ENCODE data around the gene FBXO47. TPM values are rescaled to one million over a fixed set of nuclear protein-coding genes. Genes with fewer than 3 reads are reported as not detected.
"Not testable (repeated sequence)": the region's sequence is repeated elsewhere in the genome, so short reads cannot be mapped to it uniquely, and the experiment has no call there.

FBXO47 gene
- total and polyA plus RNA-seq, 2 donors (not counting 3 experiments of a cell fraction or from before 2014, with no cell fraction given): not detected

DNA sequence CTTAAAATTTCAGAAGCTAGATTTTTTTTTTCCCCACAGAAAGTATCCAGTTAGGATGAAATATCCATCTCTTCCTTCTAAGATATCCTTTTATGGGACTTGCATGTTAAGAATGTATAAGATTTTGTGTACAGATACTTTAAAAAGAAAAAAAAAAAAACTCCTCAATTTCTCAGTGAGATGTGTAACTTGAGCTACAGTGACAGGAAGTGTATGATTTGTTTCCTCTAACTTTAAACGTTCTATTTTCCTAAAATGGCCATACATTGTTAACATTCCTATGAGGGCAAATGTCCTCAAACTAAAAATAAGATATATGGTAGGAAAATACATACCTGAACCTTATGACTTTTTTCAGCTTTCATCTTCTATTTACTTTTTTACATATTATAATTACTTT is 8.9 kb downstream of the FBXO47 start:
- peak; percentile 53 for DNase-seq (ENCODE audit: low read depth, low spot score)
- dilution Hi-C loops (cut with MboI; ENCODE audit: extremely low pct_ligation_motif_present, low sequenced_read_pairs) (no loop called here), intact Hi-C loops (cut with micrococcal nuclease) (no loop called here)
- Histone ChIP-seq H3K79me2 (ENCODE audit: control insufficient read depth, insufficient read depth, low read length) (no peaks in the 10 kb centered on the region), H2AFZ (ENCODE audit: low read depth, low read length) (peak overlapping the region; percentile 54), H3K36me3 (ENCODE audit: control insufficient read depth in 2 of 2, extremely low read depth in 1 of 2, insufficient read depth in 2 of 2, low read length in 2 of 2) (no peaks in the 10 kb centered on the region), H3K4me2 (ENCODE audit: insufficient read depth, low read length) (peak overlapping the region; percentile 72), H3K27me3 (ENCODE audit: control insufficient read depth in 2 of 2, insufficient read depth in 2 of 2, low read length in 2 of 2) (no peaks in the 10 kb centered on the region), H3K9me1 (replicated peaks; ENCODE audit: control insufficient read depth, extremely low read depth, insufficient read depth, low read length) (no peaks in the 10 kb centered on the region), H3K4me1 (ENCODE audit: control insufficient read depth, extremely low read depth, insufficient read depth, low read length) (peaks cover 20% of the 10 kb centered on the region), H3K9ac (replicated peaks; ENCODE audit: extremely low read depth, insufficient read depth, low read length) (no peak overlapping the region), H3K4me3 (replicated peaks in 1 of 3; ENCODE audit: insufficient read depth in 1 of 3, low read depth in 1 of 3, low read length in 3 of 3) (no peak overlapping the region), H4K20me1 (replicated peaks; ENCODE audit: control insufficient read depth, extremely low read depth, insufficient read depth, low read length) (no peaks in the 10 kb centered on the region), H3K27ac (ENCODE audit: insufficient read depth, low read depth, low read length) (peak overlapping the region; percentile 41), H3K9me3 (replicated peaks; ENCODE audit: control insufficient read depth, insufficient read depth, low read length) (no peaks in the 10 kb centered on the region)
- ChIA-PET POLR2A (interaction anchor here (0.6 kb wide), 2 partner anchors 18 to 85 kb away, joined by 3 read pairs; no protein-coding TSS in a partner anchor), CTCF (interaction anchor here (0.6 to 1.8 kb wide), 8 partner anchors 9 to 286 kb away, joined by 3 to 14 read pairs (median 3); partner anchors contain the start of gene FBXO47)
- no TSS peak for BruUV-seq (replicated peaks)
- no peak for FAIRE-seq
- TF ChIP-seq MYC (IDR thresholded peaks at IDR 0.05; ENCODE audit: low read depth, low read length): no peak
- TF ChIP-seq, protein P1, sequence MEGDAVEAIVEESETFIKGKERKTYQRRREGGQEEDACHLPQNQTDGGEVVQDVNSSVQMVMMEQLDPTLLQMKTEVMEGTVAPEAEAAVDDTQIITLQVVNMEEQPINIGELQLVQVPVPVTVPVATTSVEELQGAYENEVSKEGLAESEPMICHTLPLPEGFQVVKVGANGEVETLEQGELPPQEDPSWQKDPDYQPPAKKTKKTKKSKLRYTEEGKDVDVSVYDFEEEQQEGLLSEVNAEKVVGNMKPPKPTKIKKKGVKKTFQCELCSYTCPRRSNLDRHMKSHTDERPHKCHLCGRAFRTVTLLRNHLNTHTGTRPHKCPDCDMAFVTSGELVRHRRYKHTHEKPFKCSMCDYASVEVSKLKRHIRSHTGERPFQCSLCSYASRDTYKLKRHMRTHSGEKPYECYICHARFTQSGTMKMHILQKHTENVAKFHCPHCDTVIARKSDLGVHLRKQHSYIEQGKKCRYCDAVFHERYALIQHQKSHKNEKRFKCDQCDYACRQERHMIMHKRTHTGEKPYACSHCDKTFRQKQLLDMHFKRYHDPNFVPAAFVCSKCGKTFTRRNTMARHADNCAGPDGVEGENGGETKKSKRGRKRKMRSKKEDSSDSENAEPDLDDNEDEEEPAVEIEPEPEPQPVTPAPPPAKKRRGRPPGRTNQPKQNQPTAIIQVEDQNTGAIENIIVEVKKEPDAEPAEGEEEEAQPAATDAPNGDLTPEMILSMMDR (IDR thresholded peaks at IDR 0.05; ENCODE audit: extremely low read depth in 1 of 2, insufficient read depth in 1 of 2, low read depth in 1 of 2, low read length in 2 of 2): no peak
- TF ChIP-seq POLR2AphosphoS5 (IDR thresholded peaks at IDR 0.05; ENCODE audit: insufficient read depth, low read depth, low read length): no peak
- TF ChIP-seq EZH2 (IDR thresholded peaks at IDR 0.05; ENCODE audit: borderline replicate concordance, low read depth, low read length, severe bottlenecking): no peak
- TF ChIP-seq JUN (IDR thresholded peaks at IDR 0.05; ENCODE audit: borderline replicate concordance, insufficient read depth, insufficient read length, low read depth): no peak
- TF ChIP-seq, protein P2, sequence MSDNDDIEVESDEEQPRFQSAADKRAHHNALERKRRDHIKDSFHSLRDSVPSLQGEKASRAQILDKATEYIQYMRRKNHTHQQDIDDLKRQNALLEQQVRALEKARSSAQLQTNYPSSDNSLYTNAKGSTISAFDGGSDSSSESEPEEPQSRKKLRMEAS (IDR thresholded peaks at IDR 0.05; ENCODE audit: insufficient read depth, insufficient read length): no peak
- TF ChIP-seq FOS (IDR thresholded peaks at IDR 0.05; ENCODE audit: borderline replicate concordance, insufficient read depth, low read length): no peak
- no peak for TF ChIP-seq POLR2A (IDR thresholded peaks at IDR 0.05; ENCODE audit: low read depth, low read length)
- TF ChIP-seq GATA2 (IDR thresholded peaks at IDR 0.05; ENCODE audit: insufficient read depth, insufficient read length, low read depth, low read length): no peak

- H3K4me2 ChIP-seq (ENCODE audit: insufficient read depth, low read length); H3K9ac ChIP-seq (replicated peaks; ENCODE audit: extremely low read depth, insufficient read depth, low read length); intact Hi-C loops (cut with micrococcal nuclease); H4K20me1 ChIP-seq (replicated peaks; ENCODE audit: control insufficient read depth, extremely low read depth, insufficient read depth, low read length); H3K9me1 ChIP-seq (replicated peaks; ENCODE audit: control insufficient read depth, extremely low read depth, insufficient read depth, low read length); H3K27ac ChIP-seq (ENCODE audit: insufficient read depth, low read depth, low read length); H2AFZ ChIP-seq (ENCODE audit: low read depth, low read length); FAIRE-seq; dilution Hi-C loops (cut with MboI; ENCODE audit: extremely low pct_ligation_motif_present, low sequenced_read_pairs); H3K4me3 ChIP-seq (replicated peaks in 1 of 3; ENCODE audit: insufficient read depth in 1 of 3, low read depth in 1 of 3, low read length in 3 of 3); DNase-seq (ENCODE audit: low read depth, low spot score); CTCF ChIA-PET; BruUV-seq (replicated peaks); H3K4me1 ChIP-seq (ENCODE audit: control insufficient read depth, extremely low read depth, insufficient read depth, low read length); H3K79me2 ChIP-seq (ENCODE audit: control insufficient read depth, insufficient read depth, low read length); POLR2A ChIA-PET; H3K9me3 ChIP-seq (replicated peaks; ENCODE audit: control insufficient read depth, insufficient read depth, low read length); H3K27me3 ChIP-seq (ENCODE audit: control insufficient read depth in 2 of 2, insufficient read depth in 2 of 2, low read length in 2 of 2); H3K36me3 ChIP-seq (ENCODE audit: control insufficient read depth in 2 of 2, extremely low read depth in 1 of 2, insufficient read depth in 2 of 2, low read length in 2 of 2): not testable (repeated sequence)
Measured at GRCh38 chr17:38953800-38954199, 13.4 kb downstream of the FBXO47 start.

All from endothelial cell of umbilical vein (primary cell).